ENCODE results near the gene UBE2O.
A peak's percentile ranks its signal among the peaks of the same experiment; 100 is the strongest.

UBE2O gene

GRCh38 chr17:76437467-76438402 lies 15.2 kb downstream of the UBE2O start:
- 0 out of 22 replicates have a peak overlapping the region, but pooled peaks of 1 of the 11 experiments have one; percentile 5 for H3K27ac ChIP-seq
- H3K4me3 ChIP-seq, result no peak overlapping the region
- peaks cover 24 to 53% (median 39%) of the 10 kb centered on the region in 10 experiments for H3K4me1 ChIP-seq
- H3K4me2 ChIP-seq, result no peak overlapping the region
- H3K9ac ChIP-seq, result no peak overlapping the region
- H4K20me1 ChIP-seq, result peaks cover 67 to 100% (median 89%) of the 10 kb centered on the region in 11 experiments
- no peak for TF ChIP-seq Cebpa-rat (IDR thresholded peaks at IDR 0.05)
- H3K27me3 ChIP-seq, result no peaks in the 10 kb centered on the region
- H3K9me3 ChIP-seq (replicated peaks in 1 of 11), result no peaks in the 10 kb centered on the region
- H3K36me3 ChIP-seq, result peaks cover 0 to 37% (median 7%) of the 10 kb centered on the region in 11 experiments; a peak in 7 of 22 replicates

- TF ChIP-seq Cebpa-rat (IDR thresholded peaks at IDR 0.05), result no peak
- H3K4me1 ChIP-seq, result peaks cover 17 to 51% (median 25%) of the 10 kb centered on the region in 10 experiments
- H3K4me2 ChIP-seq, result no peak overlapping the region
- H3K9ac ChIP-seq, result no peak overlapping the region
- H4K20me1 ChIP-seq, result peaks cover 60 to 100% (median 86%) of the 10 kb centered on the region in 11 experiments; a peak in 21 of 22 replicates
- no peaks in the 10 kb centered on the region for H3K9me3 ChIP-seq (replicated peaks in 1 of 11)
- H3K4me3 ChIP-seq, result no peak overlapping the region
- no peaks in the 10 kb centered on the region for H3K27me3 ChIP-seq
- no peak overlapping the region for H3K27ac ChIP-seq
- H3K36me3 ChIP-seq, result peaks cover 0 to 28% (median 9%) of the 10 kb centered on the region in 11 experiments; a peak in 8 of 22 replicates
Measured at GRCh38 chr17:76435751-76436150, 17.2 kb downstream of the UBE2O start.

GRCh38 chr17:76434870-76435269 lies 18.1 kb downstream of the UBE2O start:
- Histone ChIP-seq H3K36me3 (peaks cover 0 to 30% (median 6%) of the 10 kb centered on the region in 11 experiments; a peak in 9 of 22 replicates), H4K20me1 (peaks cover 52 to 100% (median 79%) of the 10 kb centered on the region in 11 experiments; a peak in 20 of 22 replicates), H3K4me2 (peak overlapping the region in 9 of 11 experiments; percentile 53 to 78 (median 70); a peak in 14 of 22 replicates), H3K27me3 (no peaks in the 10 kb centered on the region), H3K27ac (no peak overlapping the region), H3K4me1 (peaks cover 18 to 51% (median 25%) of the 10 kb centered on the region in 10 experiments), H3K9me3 (replicated peaks in 1 of 11) (no peaks in the 10 kb centered on the region), H3K9ac (no peak overlapping the region), H3K4me3 (no peak overlapping the region)
- no peak for TF ChIP-seq Cebpa-rat (IDR thresholded peaks at IDR 0.05)

- TF ChIP-seq Cebpa-rat (IDR thresholded peaks at IDR 0.05), result no peak
- H3K4me1 ChIP-seq, result peaks cover 30 to 62% (median 35%) of the 10 kb centered on the region in 10 experiments
- peak overlapping the region in 10 of 11 experiments; percentile 38 to 70 (median 50); a peak in 19 of 22 replicates for H3K27ac ChIP-seq
- no peaks in the 10 kb centered on the region for H3K27me3 ChIP-seq
- H3K36me3 ChIP-seq, result peaks cover 0 to 19% (median 5%) of the 10 kb centered on the region in 11 experiments; a peak in 6 of 22 replicates
- H3K9ac ChIP-seq, result peak overlapping the region in 10 of 11 experiments; percentile 8 to 52 (median 40); a peak in 13 of 22 replicates
- no peaks in the 10 kb centered on the region for H3K9me3 ChIP-seq (replicated peaks in 1 of 11)
- H4K20me1 ChIP-seq, result peaks cover 44 to 97% (median 74%) of the 10 kb centered on the region in 11 experiments; a peak in 19 of 22 replicates
- peak overlapping the region; percentile 19 to 78 (median 69) for H3K4me2 ChIP-seq
- no peak overlapping the region for H3K4me3 ChIP-seq
Measured at GRCh38 chr17:76433693-76434092, 19.3 kb downstream of the UBE2O start.

- peak overlapping the region in 10 of 11 experiments; percentile 53 to 78 (median 70); a peak in 11 of 22 replicates for H3K4me2 ChIP-seq
- no peak overlapping the region; a peak in 1 of 22 replicates for H3K27ac ChIP-seq
- peaks cover 0 to 18% (median 5%) of the 10 kb centered on the region in 11 experiments; a peak in 6 of 22 replicates for H3K36me3 ChIP-seq
- peaks cover 36 to 97% (median 66%) of the 10 kb centered on the region in 11 experiments; a peak in 19 of 22 replicates for H4K20me1 ChIP-seq
- peaks cover 39 to 64% (median 43%) of the 10 kb centered on the region in 10 experiments for H3K4me1 ChIP-seq
- H3K9ac ChIP-seq, result no peak overlapping the region
- no peaks in the 10 kb centered on the region for H3K27me3 ChIP-seq
- H3K9me3 ChIP-seq (replicated peaks in 1 of 11), result no peaks in the 10 kb centered on the region
- no peak overlapping the region for H3K4me3 ChIP-seq
- no peak for TF ChIP-seq Cebpa-rat (IDR thresholded peaks at IDR 0.05)
Measured at GRCh38 chr17:76432712-76433336, 20.1 kb downstream of the UBE2O start.

GRCh38 chr17:76432004-76432403 lies 20.9 kb downstream of the UBE2O start:
- H3K36me3 ChIP-seq, result peaks cover 0 to 18% (median 5%) of the 10 kb centered on the region in 11 experiments; a peak in 6 of 22 replicates
- no peak overlapping the region for H3K27ac ChIP-seq
- H3K4me2 ChIP-seq, result no peak overlapping the region
- no peak overlapping the region for H3K4me3 ChIP-seq
- H3K4me1 ChIP-seq, result peaks cover 47 to 72% (median 51%) of the 10 kb centered on the region in 10 experiments
- TF ChIP-seq Cebpa-rat (IDR thresholded peaks at IDR 0.05), result no peak
- H3K27me3 ChIP-seq, result no peaks in the 10 kb centered on the region
- H4K20me1 ChIP-seq, result peaks cover 30 to 97% (median 68%) of the 10 kb centered on the region in 11 experiments; a peak in 19 of 22 replicates
- no peaks in the 10 kb centered on the region for H3K9me3 ChIP-seq (replicated peaks in 1 of 11)
- H3K9ac ChIP-seq, result no peak overlapping the region

- Histone ChIP-seq H3K9ac (no peak overlapping the region), H3K36me3 (peaks cover 0 to 14% (median 5%) of the 10 kb centered on the region in 11 experiments; a peak in 6 of 22 replicates), H3K4me2 (no peak overlapping the region), H3K4me3 (no peak overlapping the region), H3K4me1 (peaks cover 52 to 77% (median 56%) of the 10 kb centered on the region in 10 experiments), H3K9me3 (replicated peaks in 1 of 11) (no peaks in the 10 kb centered on the region), H3K27ac (no peak overlapping the region), H4K20me1 (peaks cover 27 to 97% (median 67%) of the 10 kb centered on the region in 11 experiments; a peak in 19 of 22 replicates), H3K27me3 (no peaks in the 10 kb centered on the region)
- no peak for TF ChIP-seq Cebpa-rat (IDR thresholded peaks at IDR 0.05)
Measured at GRCh38 chr17:76431509-76431908, 21.4 kb downstream of the UBE2O start.

- peak overlapping the region in 8 of 11 experiments; percentile 9 to 56 (median 42); a peak in 9 of 22 replicates for H3K27ac ChIP-seq
- H4K20me1 ChIP-seq, result peaks cover 17 to 90% (median 39%) of the 10 kb centered on the region in 11 experiments; a peak in 18 of 22 replicates
- no peak overlapping the region for H3K4me3 ChIP-seq
- no peaks in the 10 kb centered on the region for H3K27me3 ChIP-seq
- peaks cover 0 to 14% (median 8%) of the 10 kb centered on the region in 11 experiments; a peak in 7 of 22 replicates for H3K36me3 ChIP-seq
- H3K9ac ChIP-seq, result no peak overlapping the region
- no peak for TF ChIP-seq Cebpa-rat (IDR thresholded peaks at IDR 0.05)
- H3K9me3 ChIP-seq (replicated peaks in 1 of 11), result 0 out of 22 replicates have a peak, but pooled peaks cover 0 to 5% (median 0%) of the 10 kb centered on the region in 11 experiments
- peaks cover 38 to 54% (median 42%) of the 10 kb centered on the region in 10 experiments for H3K4me1 ChIP-seq
- H3K4me2 ChIP-seq, result peak overlapping the region; percentile 63 to 85 (median 73)
Measured at GRCh38 chr17:76428511-76428910, 24.4 kb downstream of the UBE2O start.

All from BLaER1 treated with 17β-estradiol and CSF1 and Interleukin-3, amounts not matched to agents 10 nM and 100 nM (cell line).